GM12872 (cell line): ENCODE measurements around the gene DDIT4L.

Source experiments
- CTCF ChIP-seq: IDR thresholded peaks from 3 replicates; pipeline ENCODE4 v1.5.1; 2011; ENCODE audit warnings: low read depth, mild to moderate bottlenecking, low read length, moderate library complexity; ENCODE audit not compliant: insufficient read depth

DDIT4L gene

GRCh38 chr4:100175858-100176257 is 14.4 kb downstream of the DDIT4L start:
- no peak for TF ChIP-seq CTCF

- TF ChIP-seq CTCF = no peak
Observed at GRCh38 chr4:100174985-100175383, 15.3 kb downstream of the DDIT4L start.

DNA sequence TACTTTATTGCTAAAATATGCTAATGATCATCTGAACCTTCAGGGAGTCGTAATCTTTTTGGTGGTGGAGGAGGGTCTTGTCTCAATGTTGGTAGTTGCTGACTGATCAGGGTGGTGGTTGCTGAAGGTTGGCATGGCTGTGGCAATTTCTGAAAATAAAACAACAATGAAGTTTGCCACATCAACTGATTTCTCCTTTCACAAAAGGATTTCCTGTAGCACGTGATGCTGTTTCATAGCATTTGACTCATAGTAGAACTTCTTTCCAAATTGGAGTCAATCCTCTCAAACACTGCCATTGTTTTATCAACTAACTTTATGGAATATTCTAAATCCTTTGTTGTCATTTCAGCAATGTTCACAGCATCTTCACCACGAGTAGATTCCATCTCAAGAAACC is 19.3 kb downstream of the DDIT4L start:
- no peak for TF ChIP-seq CTCF

DNA sequence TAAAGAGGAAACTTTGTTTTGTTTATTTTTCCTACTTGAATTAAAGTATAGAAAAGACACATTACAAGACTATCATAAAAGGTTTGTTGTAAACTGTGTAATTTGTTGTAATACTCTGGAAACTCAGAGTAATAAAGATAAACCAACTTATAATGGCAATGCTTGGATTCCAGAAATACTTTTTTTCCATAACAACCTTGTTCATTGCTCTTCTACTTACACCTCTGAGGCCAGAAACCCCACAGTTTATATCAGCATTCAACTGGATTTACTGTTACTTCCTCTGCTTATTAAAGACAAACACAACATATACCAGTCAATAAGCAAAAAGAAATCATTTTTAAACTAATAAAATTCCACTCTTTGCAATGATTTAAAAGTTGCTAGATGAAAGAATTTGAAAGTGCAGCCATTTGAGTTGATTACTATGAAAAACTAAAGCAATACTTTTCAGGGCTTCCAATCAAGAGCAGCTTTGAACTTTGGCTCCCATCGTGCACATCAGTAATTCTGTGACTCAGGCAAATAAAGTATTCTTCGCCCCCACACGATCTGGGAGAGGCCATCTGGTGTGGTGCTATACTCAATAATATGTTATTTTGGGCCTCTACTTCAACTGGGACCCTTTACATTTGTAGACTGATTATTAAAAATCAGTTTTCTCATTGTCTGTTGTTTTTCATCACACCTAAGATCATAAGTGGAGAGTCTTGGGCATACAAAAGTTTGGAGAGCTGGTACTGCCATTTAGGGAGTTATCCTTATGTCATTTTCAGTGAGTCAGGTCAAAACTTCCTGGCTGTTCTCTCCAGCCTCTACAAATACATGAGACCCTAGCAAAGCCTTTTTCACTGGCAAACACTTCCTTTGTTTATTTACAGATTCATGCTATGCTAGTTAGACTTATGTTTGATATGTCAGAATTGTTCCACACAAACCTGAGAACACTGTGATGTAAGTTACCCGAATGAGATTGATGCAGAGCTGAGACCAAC is 20.5 kb downstream of the DDIT4L start:
- TF ChIP-seq CTCF = no peak

DNA sequence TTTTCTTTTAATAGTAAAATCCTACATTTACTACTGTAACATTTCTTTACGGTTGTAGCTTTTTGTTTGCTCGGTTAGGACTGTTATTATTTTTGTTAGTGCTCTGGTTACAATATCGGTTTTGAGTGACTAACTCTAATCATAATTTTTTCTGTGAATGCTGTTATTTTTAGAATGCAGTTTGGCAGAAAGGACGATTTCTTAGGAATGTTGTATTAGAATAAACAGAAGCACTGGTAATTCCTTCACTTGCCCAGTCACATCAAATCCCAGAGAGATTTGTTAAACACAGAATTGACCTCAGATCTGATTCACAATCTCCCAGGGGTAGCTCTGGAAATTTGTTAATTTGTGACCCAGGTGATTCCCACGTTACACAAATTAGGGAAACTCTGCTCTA is 21.7 kb downstream of the DDIT4L start:
- no peak for TF ChIP-seq CTCF

- TF ChIP-seq CTCF = no peak
Observed at GRCh38 chr4:100166297-100167039, 23.8 kb downstream of the DDIT4L start.

DNA sequence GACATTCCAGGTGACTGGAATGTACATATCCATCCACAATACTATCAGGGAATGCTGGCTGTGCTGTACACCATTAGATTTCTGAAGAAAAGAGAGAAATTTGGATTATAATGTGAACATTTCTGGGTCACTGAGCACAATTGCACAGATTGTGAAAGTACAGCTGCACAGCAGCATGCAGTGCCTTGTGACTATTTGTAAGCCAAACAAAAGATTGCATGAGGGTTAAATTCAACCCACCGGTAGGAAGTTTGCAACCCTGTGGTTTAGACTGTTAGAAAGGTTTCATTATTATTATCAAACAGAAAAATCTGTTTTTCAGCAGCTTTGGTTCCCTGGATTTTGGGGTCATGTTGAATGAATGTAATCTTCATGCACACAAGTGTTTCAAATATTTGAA is 24.5 kb downstream of the DDIT4L start:
- no peak for TF ChIP-seq CTCF
